Cerebellar nuclear complex (tissue), 1 donor: Measurements from ENCODE around the gene TOMM22.

Experiments
- DNase-seq, 2 experiments: peaks; one replicate each; lab custom pipeline; 2025; lab: John Stamatoyannopoulos, UW

TOMM22 gene

DNA sequence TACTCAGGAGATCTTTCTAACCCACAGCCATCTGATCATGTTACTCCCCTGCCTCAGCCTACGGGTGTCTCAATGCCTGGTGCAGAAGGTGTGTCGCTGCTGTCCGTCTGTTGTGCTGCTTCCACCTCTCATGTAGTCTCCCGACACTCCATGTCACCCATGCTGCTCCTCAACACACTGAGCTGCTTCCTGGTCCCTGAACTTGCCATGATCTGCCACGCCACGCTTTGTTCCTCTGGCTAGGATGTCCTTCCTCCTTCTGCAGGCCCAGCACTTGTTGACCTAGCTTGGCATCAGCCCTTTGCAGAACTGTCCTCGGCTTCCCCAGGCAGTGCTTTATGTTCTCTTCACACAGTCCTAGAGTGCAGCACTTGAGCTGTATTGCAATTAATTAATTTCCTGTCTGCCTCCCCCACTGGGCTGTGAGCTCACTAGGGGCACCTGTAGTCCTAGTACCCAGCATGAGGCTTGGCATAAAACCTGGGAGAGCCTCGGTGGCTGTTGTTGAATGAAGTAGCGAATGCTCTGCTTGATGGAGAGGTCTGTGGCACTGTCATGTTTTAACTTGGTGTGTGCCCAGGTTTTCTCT is 33.5 kb downstream of the TOMM22 start:
- no peak for DNase-seq

DNA sequence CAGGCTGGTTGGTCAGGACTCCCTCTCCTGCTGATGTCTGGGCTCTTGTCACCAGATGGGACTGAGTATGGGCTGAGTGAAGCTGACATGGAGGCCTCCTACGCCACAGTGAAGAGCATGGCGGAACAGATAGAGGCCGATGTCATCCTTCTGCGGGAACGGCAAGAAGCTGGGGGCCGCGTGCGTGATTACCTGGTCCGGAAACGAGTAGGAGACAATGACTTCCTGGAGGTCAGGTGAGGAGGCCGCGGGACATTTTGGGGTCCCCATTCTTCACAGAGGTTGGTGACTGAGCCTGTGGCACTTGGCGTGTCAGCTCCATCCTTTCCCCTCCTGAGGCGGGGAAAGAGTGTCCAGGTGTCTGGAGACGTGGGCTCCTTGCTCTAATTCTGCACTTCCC is 34.1 kb downstream of the TOMM22 start:
- no peak for DNase-seq

DNA sequence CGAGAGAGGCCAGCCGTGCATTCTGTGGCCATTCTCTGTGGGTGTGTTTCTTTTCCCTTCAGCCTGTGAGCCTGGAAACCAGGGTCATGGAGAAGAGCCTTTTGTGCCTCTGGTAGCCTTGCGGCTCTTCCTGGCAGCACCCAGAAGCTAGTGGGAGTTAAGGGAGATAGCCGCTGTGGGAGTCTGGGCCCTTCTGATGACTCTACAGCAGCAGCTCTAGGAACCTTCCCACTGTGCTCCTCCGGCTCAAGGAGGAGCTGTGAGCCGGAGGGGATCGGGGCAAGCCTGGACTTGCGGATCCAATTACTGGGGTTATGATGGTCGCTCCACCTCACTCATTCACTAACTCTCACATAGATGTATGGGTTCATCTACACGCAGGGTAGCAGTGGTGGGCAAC is 34.5 kb downstream of the TOMM22 start:
- no peak for DNase-seq

DNA sequence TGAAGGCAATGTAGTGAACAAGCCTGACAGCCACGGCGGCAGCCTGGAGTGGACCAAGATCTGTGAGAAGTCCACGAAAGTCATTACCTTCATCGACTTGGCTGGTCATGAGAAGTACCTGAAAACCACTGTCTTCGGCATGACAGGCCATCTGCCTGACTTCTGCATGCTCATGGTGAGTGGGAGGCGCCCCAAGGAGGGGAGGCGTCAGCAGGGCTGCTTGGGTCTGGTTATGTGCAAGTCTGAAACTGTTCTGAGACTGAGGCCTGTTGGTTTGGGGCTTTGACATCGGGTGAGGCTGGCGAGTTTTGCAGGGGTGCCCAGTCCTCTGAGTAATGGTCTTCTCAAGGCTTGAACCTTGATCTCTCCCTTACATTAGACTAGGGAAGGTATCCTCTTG is 35.1 kb downstream of the TOMM22 start:
- no peak for DNase-seq

DNA sequence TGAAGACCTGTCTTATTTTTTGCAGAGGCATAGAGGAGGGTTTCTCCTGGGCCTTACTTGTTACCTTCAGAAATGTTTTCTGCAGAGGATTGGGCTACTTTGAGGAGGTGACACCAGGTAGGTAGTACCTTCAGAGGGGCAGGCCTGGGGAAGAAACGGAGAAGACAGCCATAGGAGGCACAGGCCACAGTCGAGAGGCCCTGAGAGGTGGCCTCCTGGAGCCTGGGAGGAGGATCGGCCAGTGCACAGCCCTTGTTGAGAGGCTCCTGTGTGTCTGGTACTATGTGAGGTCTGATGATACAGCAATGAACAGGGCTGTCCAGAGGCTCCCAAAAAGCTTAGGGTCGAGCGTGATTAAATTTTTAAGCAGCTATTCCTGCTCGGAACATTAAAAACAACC is 35.5 kb downstream of the TOMM22 start:
- no peak for DNase-seq

DNA sequence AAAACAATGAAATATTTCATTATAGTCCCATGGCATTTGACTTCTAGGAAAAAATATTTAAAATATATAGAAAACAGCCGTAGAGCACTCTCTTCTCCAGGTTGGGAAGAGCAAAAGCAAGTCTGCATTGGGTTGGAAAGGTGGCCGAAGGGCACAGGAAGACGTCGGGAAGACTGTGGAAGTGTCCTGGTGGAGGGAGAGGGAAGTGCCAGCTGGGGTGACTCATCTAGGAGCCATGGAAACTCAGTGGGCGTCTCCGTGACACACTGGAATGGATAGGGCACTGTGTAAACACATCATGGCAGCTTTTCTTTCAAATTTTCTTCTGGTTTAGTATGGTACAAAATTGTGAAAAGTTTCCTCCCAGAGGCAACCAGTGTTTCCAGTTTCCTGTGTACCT is 36.7 kb downstream of the TOMM22 start:
- DNase-seq = no peak

DNA sequence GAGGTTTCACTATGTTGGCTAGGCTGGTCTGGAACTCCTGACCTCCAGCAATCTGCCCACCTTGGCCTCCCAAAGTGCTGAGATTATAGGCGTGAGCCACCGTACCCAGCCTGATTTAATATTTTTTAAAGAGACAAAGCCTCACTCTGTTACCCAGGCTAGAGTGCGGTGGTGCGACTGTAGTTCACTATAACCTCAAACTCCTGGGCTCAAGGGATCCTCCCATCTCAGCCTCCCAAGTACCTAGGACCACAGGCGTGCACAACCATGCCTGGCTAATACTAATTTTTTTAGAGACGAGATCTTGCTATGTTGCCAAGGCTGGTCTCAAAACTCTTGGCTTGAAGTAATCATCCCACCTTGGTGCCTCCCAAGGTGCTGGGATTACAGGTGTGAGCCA is 37.4 kb downstream of the TOMM22 start:
- DNase-seq = no peak

DNA sequence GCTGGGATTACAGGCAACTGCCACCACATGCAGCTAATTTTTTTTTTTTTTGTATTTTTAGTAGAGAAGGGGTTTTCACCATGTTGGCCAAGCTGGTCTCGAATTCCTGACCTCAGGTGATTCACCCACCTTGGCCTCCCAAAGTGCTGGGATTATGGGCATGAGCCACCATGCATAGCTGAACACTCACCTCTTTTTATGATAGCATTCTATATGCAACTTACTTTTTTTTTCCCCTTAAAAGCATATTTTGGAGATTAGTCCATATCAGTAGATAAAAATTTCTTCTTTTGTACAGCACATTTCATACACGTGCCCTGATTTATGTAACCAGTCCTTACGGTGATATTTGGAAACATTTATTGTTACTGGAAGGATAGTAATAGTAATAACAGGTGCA is 38.6 kb downstream of the TOMM22 start:
- no peak for DNase-seq

DNA sequence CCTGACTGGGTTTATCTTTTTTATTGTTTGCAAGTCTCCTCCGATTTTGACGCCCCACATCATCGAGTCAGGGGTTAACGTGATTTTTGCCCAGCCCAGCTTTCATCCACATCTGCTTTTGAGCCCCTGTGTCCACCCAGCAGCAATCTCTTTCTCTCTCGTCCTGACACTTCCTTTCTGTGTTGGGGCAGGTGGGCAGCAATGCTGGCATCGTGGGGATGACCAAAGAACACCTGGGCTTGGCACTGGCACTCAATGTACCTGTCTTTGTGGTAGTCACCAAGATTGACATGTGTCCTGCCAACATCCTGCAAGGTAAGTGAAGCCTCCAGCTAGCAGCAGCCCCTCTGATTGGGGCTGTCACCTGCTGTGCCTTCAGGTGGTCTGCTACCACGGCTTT is 39.8 kb downstream of the TOMM22 start:
- DNase-seq = no peak

DNA sequence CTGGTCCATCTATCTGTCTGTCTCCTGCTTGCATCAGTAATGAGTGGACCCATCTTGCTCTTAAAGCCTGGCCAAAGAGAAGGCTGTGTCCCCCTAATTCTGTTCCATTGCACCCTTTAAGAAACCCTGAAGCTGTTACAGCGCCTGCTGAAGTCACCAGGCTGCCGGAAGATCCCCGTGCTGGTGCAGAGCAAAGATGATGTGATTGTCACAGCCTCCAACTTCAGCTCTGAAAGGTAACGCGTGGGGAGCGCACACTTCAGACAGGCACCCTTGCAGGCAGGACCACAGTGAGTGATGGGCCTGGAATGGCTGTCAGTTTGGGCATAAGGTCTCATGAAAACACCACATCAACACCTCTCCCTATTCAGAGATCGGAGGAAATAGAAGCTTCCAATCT is 42.4 kb downstream of the TOMM22 start:
- DNase-seq = no peak

DNA sequence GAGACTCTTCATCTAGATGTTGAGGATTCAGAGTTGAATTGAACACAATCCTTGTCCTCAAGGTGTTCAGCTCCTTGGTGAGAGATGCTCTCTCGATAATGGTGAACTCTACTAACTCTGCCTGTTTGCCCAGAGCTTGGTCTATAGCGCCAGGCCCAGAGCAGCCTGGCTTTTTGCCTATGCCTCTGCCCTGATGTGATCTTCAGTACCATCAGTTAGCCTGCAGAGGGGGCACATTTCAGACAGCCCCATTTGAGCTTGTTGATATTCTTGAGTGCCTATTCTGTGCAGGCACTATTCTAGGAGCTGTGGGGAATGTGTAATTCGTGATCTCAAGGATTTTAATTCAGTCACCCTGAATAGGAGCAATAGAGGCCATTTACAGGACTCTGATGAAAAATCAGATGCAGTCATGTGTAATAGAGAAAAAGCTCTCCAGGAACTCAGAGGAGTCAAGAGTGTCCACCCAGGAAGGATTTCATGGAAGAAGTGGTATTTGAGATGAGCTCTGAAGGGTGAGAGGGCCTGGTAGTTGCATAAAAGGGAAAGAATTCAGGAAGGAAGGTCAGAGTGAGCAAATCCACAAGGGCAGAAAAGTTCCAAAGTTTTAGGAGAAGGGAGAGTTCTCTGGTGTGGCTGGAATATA is 43.3 kb downstream of the TOMM22 start:
- no peak for DNase-seq

DNA sequence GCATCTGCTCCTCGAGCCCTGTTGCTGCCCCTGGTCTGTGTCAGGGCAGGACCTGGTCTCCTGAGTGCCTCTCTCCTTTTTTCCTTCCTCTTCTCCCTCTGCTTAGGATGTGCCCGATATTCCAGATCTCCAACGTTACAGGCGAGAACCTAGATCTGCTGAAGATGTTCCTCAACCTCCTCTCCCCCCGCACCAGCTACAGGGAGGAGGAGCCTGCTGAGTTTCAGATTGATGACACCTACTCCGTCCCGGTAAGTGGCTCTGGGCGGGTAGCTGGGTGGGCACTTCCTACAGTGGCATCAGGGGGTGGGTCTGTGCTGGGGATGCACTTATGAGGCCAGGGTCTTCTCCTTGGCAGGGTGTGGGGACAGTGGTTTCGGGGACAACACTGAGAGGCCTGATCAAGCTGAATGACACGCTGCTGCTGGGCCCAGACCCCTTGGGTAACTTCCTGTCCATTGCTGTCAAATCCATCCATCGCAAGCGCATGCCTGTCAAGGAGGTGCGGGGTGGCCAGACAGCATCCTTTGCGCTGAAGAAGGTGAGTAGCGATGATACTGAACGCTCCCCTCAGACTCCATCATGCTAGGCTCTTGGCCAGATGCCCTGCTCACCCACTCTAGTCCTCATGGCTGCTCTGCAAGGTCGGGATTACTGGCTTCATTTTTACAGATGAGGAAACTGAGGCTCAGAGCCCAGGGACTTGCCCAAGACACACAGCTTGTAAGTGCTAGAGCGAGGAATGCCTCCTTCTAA is 44.3 kb downstream of the TOMM22 start:
- no peak for DNase-seq

DNA sequence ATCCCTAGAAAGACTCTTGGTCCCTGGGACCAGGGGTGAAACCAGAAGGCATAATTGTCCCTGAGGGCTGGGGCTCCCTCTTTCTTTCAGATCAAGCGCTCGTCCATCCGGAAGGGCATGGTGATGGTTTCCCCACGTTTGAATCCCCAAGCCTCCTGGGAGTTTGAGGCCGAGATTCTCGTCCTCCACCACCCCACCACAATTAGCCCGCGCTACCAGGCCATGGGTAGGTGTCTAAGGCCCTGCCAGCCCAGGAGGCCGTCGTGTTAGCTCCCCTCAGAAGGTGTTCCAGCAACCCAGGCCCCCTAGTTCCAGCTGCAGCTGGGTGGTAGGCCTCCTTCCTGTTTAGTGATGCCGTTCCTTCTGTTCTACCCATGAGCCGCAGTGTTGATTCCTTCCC is 45.4 kb downstream of the TOMM22 start:
- no peak for DNase-seq

DNA sequence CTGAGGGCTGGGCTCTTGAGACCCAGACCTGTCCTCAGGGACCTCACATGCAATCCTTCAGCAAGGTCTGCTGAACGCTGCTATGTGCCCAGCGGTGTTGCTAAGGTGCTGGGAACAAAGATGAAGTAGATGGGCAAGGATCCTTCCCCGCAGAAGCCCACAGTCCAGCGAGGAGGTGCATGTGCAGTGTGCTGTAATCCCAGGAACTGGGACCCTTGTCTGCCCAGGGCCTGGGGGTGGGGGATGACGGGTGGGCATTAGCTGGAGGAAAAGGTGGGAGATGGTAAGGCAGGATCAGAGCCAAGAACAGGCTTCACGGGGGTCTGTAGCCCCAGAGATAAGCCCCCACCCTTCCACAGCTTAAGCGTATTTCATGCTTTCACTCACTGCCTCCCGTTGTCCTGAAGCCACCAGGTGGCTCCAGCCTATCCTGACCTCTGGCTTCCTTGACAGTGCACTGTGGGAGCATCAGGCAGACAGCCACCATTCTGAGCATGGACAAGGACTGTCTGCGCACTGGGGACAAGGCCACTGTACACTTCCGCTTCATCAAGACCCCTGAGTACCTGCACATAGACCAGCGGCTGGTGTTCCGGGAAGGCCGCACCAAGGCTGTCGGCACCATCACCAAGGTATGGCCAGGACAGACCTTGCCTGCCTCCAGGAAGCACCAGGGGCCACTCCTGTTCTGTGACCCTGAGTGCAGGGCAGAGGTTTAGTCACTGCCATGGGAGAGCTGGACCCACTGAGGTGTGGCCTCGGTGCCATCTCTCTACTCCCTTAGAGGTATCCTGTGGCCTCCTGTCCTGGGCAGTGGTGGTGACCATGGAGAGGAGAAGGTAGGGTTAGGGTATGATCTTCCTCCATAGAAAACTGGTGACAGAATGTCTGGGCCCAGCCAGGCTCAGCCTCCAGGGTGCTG is 46.0 kb downstream of the TOMM22 start:
- no peak for DNase-seq

DNA sequence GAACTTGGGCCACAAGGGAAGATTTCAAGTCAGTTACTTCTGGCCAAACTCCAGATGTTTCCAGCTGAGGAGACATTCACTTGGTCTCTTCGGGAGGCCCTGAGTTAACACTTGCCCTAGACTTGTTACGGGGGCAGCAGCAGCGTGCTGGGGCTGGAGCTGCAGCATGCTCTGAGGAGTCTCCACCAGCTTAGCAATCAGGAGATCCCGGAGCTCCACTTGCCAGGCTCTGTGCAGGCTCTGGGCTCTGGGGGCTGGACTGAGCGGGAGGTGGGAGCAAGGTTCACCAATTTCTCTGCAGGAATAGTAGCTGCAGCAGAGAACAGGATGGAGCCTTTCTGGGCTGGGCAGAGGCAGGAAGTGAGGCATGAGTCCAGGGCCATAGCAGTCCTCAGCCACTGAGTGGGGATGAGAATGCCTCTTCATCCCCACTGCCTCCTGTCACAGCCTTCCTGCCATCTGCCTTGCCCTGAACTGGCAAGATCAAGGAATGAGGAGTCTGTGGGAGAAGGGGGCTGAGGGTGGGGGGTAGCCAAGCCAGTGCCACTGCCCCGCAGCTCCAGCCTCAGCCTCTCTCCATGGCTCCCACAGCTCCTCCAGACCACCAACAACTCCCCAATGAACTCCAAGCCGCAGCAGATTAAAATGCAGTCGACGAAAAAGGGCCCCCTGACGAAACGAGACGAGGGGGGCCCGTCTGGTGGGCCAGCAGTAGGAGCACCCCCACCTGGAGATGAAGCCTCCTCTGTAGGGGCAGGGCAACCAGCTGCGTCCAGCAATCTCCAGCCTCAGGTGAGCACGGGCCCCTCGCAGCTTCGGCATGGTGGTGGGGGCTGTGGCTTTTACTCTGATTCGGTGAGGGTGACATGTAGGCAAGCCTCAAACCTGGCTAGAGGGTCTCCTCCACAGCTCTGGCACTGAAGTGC is 47.4 kb downstream of the TOMM22 start:
- no peak for DNase-seq

DNA sequence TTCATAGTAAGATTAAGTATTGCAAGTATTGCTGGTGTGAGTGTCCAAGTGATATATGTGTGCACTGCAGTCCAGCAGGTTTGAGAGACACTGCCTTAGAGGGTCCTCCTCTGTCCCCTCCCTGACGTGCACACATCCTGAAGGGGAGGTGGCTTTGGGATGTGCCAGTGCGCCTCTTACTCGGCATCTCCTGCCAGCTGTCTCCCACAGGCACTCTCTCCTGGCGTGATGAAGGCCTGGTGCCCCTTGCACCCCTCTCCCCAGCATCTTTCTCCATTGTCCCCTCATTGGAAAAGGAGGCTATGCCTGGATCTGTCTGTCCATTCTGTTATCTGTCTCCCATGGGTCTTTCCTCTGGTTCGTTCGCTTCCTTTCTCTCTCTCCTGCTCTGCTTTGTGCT is 48.2 kb downstream of the TOMM22 start:
- DNase-seq = no peak

DNA sequence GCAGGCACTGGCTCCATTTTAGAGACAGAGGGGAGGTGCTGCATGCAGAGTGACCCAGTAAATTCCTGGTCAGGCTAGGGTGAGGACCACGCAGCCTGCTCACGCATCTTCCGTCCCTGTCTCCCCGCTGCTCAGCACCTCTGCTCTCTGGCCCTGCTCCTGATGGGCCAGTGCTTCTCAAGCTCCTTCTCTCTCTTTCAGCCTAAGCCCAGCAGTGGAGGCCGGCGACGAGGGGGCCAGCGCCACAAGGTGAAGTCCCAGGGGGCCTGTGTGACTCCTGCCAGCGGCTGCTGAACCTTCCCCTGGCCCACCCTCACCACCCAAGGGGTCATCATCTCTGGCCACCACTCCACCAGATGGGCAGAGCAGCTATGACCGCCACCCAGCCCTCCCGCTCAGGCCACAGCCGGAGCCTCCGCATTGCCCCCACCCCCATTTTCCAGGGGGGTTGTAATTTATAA is 48.7 kb downstream of the TOMM22 start:
- DNase-seq = no peak

DNA sequence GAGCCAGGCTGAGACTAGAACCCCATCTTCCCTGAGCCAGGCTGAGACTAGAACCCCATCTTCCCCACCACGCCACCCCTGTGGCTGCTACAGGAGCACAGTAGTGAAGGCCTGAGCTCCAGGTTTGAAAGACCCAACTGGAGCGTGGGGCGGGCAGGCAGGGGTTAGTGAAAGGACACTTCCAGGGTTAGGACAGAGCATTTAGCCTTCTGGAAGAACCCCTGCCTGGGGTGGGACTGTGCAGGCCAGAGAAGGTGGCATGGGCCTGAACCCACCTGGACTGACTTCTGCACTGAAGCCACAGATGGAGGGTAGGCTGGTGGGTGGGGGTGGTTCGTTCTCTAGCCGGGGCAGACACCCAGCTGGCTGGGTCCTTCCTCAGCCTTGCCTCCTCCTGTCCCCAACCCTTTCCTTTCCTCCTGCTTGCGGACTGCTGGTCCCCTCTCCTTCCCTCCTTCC is 50.0 kb downstream of the TOMM22 start:
- DNase-seq = no peak

DNA sequence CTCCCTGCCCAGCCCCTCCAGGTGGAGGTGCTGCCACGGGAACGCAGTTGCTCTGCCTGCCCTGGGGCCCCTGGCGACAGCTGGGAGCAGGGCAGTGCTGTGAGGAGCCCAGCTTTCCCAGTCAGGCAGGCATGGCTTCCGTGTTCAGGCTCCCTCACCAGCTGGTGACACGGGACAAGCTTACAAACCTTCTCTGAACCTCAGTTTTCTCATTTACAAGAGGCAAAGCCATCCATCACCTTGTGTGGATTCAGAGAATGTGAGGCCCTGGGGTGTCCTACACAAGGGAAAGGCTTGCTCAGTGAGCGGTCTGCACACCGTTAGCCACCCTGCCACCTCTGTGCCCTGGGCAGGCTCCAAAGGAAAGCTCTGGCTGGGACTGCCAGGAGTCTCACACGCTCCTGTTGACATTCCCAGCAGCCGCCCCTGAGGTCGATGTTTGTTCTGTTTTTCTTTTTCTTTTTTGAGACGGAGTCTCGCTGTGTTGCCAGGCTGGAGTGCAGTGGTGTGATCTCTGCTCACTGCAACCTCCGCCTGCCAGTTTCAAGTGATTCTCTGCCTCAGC is 50.6 kb downstream of the TOMM22 start:
- no peak for DNase-seq

DNA sequence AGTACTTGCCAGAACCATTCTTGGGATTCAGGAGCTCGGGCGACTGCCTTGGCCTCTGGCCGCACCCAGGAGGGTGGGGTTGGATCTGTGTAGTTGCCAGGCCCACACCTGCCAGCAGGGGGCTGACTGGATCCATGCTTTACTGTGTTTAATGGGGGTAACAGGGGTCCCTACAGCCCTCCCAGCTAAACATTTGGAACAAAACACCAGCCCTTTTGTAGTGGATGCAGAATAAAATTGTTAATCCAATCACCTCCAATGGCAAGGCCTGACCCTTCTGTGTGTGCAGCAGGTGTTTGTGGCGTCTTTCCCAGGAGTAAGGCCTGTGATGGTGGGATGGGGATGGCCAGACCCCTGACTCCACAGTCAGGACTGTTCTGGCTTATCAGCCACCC is 51.6 kb downstream of the TOMM22 start:
- DNase-seq = no peak
